Ectodermal cell (in vitro differentiated cells): ENCODE measurements around the gene MS4A10.

Experiments used
- H3K27ac ChIP-seq: 2 replicates; pipeline ENCODE4 v1.7.0; 2013; ENCODE audit warnings: mild to moderate bottlenecking, low read depth, low read length; ENCODE audit not compliant: insufficient read depth, poor library complexity, severe bottlenecking
- H3K27me3 ChIP-seq: 2 replicates; pipeline ENCODE4 v1.7.0; 2013; ENCODE audit warnings: mild to moderate bottlenecking, low read length; ENCODE audit not compliant: insufficient read depth, control insufficient read depth, poor library complexity, severe bottlenecking
- H3K36me3 ChIP-seq: one replicate; pipeline ENCODE4 v1.7.0; 2013; ENCODE audit warnings: low read length; ENCODE audit not compliant: control insufficient read depth, insufficient read depth
- H3K4me1 ChIP-seq: one replicate; pipeline ENCODE4 v1.7.0; 2013; ENCODE audit warnings: low read length; ENCODE audit not compliant: control insufficient read depth, insufficient read depth
- H3K4me3 ChIP-seq: 2 replicates; pipeline ENCODE4 v1.7.0; 2013; ENCODE audit warnings: low read depth, low read length, control low read depth; ENCODE audit not compliant: insufficient read depth
- H3K9me3 ChIP-seq: 2 replicates; pipeline ENCODE4 v1.7.0; 2013; ENCODE audit warnings: mild to moderate bottlenecking, low read length, moderate library complexity; ENCODE audit not compliant: control insufficient read depth
- WGBS, 2 experiments: methylation state at CpG; one replicate each; pipeline ENCODE4 v1.1.7; 2013; ENCODE audit warnings: missing lambda C conversion rate in 2 of 2; 5-methylcytosine and 5-hydroxymethylcytosine counted together

The MS4A10 gene

GRCh38 chr11:60783911-60784310, 1.2 kb upstream of the MS4A10 start:
- no peaks in the 10 kb centered on the region for H3K9me3 ChIP-seq
- WGBS, 2 experiments = 96% methylated on average over 7 of the region's 7 CpGs
- no peaks in the 10 kb centered on the region for H3K27me3 ChIP-seq
- no peaks in the 10 kb centered on the region for H3K4me1 ChIP-seq
- H3K36me3 ChIP-seq = no peaks in the 10 kb centered on the region
- H3K27ac ChIP-seq = no peak overlapping the region
- no peak overlapping the region for H3K4me3 ChIP-seq

- Histone ChIP-seq H3K27ac (no peak overlapping the region), H3K9me3 (no peaks in the 10 kb centered on the region), H3K27me3 (no peaks in the 10 kb centered on the region), H3K4me1 (no peaks in the 10 kb centered on the region), H3K36me3 (no peaks in the 10 kb centered on the region), H3K4me3 (no peak overlapping the region)
- 76 to 82% methylated on average over 8 of the region's 8 CpGs for WGBS, 2 experiments
Measured at GRCh38 chr11:60785806-60786361, 751 bp downstream of the MS4A10 start.

GRCh38 chr11:60786811-60787567, 1.9 kb downstream of the MS4A10 start:
- Histone ChIP-seq H3K9me3 (no peaks in the 10 kb centered on the region), H3K27me3 (no peaks in the 10 kb centered on the region), H3K36me3 (no peaks in the 10 kb centered on the region), H3K27ac (no peak overlapping the region), H3K4me3 (no peak overlapping the region), H3K4me1 (no peaks in the 10 kb centered on the region)
- WGBS, 2 experiments = 91 to 94% methylated on average over 13 to 15 of the region's 15 CpGs

GRCh38 chr11:60788401-60789125, 3.4 kb downstream of the MS4A10 start:
- H3K9me3 ChIP-seq = no peaks in the 10 kb centered on the region
- H3K27me3 ChIP-seq = no peaks in the 10 kb centered on the region
- H3K36me3 ChIP-seq = no peaks in the 10 kb centered on the region
- no peak overlapping the region for H3K4me3 ChIP-seq
- 94% methylated on average over 7 of the region's 7 CpGs for WGBS, 2 experiments
- no peak overlapping the region for H3K27ac ChIP-seq
- H3K4me1 ChIP-seq = no peaks in the 10 kb centered on the region

GRCh38 chr11:60790726-60791125, 5.6 kb downstream of the MS4A10 start:
- Histone ChIP-seq H3K27me3 (no peaks in the 10 kb centered on the region), H3K36me3 (no peaks in the 10 kb centered on the region), H3K9me3 (no peaks in the 10 kb centered on the region), H3K27ac (no peak overlapping the region), H3K4me3 (no peak overlapping the region), H3K4me1 (no peaks in the 10 kb centered on the region)
- WGBS, 2 experiments = 87 to 92% methylated on average over 3 of the region's 3 CpGs

- 89 to 93% methylated on average over 4 of the region's 4 CpGs for WGBS, 2 experiments
- no peaks in the 10 kb centered on the region for H3K4me1 ChIP-seq
- no peaks in the 10 kb centered on the region for H3K36me3 ChIP-seq
- no peaks in the 10 kb centered on the region for H3K9me3 ChIP-seq
- H3K27ac ChIP-seq = no peak overlapping the region
- no peak overlapping the region for H3K4me3 ChIP-seq
- H3K27me3 ChIP-seq = no peaks in the 10 kb centered on the region
Measured at GRCh38 chr11:60791153-60791933, 6.2 kb downstream of the MS4A10 start.

GRCh38 chr11:60792521-60792920, 7.4 kb downstream of the MS4A10 start:
- WGBS, 2 experiments = 78 to 80% methylated on average over 3 of the region's 3 CpGs
- Histone ChIP-seq H3K9me3 (no peaks in the 10 kb centered on the region), H3K36me3 (no peaks in the 10 kb centered on the region), H3K4me1 (no peaks in the 10 kb centered on the region), H3K27ac (no peak overlapping the region), H3K4me3 (no peak overlapping the region), H3K27me3 (no peaks in the 10 kb centered on the region)

- Histone ChIP-seq H3K4me3 (no peak overlapping the region), H3K4me1 (no peaks in the 10 kb centered on the region), H3K27ac (no peak overlapping the region), H3K9me3 (no peaks in the 10 kb centered on the region), H3K36me3 (no peaks in the 10 kb centered on the region), H3K27me3 (no peaks in the 10 kb centered on the region)
- WGBS, 2 experiments = 80 to 87% methylated on average over 6 of the region's 6 CpGs
Measured at GRCh38 chr11:60795291-60795690, 10.2 kb downstream of the MS4A10 start.

- H3K4me1 ChIP-seq = no peaks in the 10 kb centered on the region
- H3K27ac ChIP-seq = no peak overlapping the region
- H3K27me3 ChIP-seq = no peaks in the 10 kb centered on the region
- H3K4me3 ChIP-seq = no peak overlapping the region
- H3K36me3 ChIP-seq = no peaks in the 10 kb centered on the region
- WGBS, 2 experiments = 84 to 86% methylated on average over 17 of the region's 17 CpGs
- no peaks in the 10 kb centered on the region for H3K9me3 ChIP-seq
Measured at GRCh38 chr11:60797846-60798630, 12.9 kb downstream of the MS4A10 start.
